NCI-H1417 treated with DMSO at 0.1 percent for 48 hours (cell line): ENCODE measurements around the gene EPHA3.
"Not testable (repeated sequence)": the region's sequence is repeated elsewhere in the genome, so short reads cannot be mapped to it uniquely, and the experiment has no call there.

Experiments used
- DNase-seq: peaks from one replicate; lab custom pipeline; 2025; lab: John Stamatoyannopoulos, UW

The EPHA3 gene

GRCh38 chr3:89280822-89281365 lies 173.5 kb downstream of the EPHA3 start:
- DNase-seq = no peak

- DNase-seq = no peak
Measured at GRCh38 chr3:89287902-89288508, 180.6 kb downstream of the EPHA3 start.

GRCh38 chr3:89289574-89290190 lies 182.3 kb downstream of the EPHA3 start:
- DNase-seq = no peak

- no peak for DNase-seq
Measured at GRCh38 chr3:89297199-89297598, 189.8 kb downstream of the EPHA3 start.

- DNase-seq = no peak
Measured at GRCh38 chr3:89300526-89300925, 193.1 kb downstream of the EPHA3 start.

- no peak for DNase-seq
Measured at GRCh38 chr3:89300981-89301380, 193.6 kb downstream of the EPHA3 start.

GRCh38 chr3:89303701-89304100 lies 196.3 kb downstream of the EPHA3 start:
- no peak for DNase-seq

GRCh38 chr3:89306540-89306939 lies 199.1 kb downstream of the EPHA3 start:
- DNase-seq = no peak

GRCh38 chr3:89311581-89311980 lies 204.2 kb downstream of the EPHA3 start:
- DNase-seq = no peak

GRCh38 chr3:89312141-89312540 lies 204.7 kb downstream of the EPHA3 start:
- no peak for DNase-seq

GRCh38 chr3:89314454-89315098 lies 207.2 kb downstream of the EPHA3 start:
- DNase-seq = peak; percentile 41

- no peak for DNase-seq
Measured at GRCh38 chr3:89315750-89316470, 208.5 kb downstream of the EPHA3 start.

- DNase-seq = no peak
Measured at GRCh38 chr3:89320186-89320585, 212.8 kb downstream of the EPHA3 start.

GRCh38 chr3:89326997-89327396 lies 219.6 kb downstream of the EPHA3 start:
- no peak for DNase-seq

GRCh38 chr3:89332386-89332785 lies 225.0 kb downstream of the EPHA3 start:
- DNase-seq = no peak

- DNase-seq = no peak
Measured at GRCh38 chr3:89332793-89333192, 225.4 kb downstream of the EPHA3 start.

- no peak for DNase-seq
Measured at GRCh38 chr3:89335693-89336092, 228.3 kb downstream of the EPHA3 start.

- no peak for DNase-seq
Measured at GRCh38 chr3:89340408-89340807, 233.0 kb downstream of the EPHA3 start.

GRCh38 chr3:89344076-89344475 lies 236.7 kb downstream of the EPHA3 start:
- no peak for DNase-seq

GRCh38 chr3:89350935-89351334 lies 243.5 kb downstream of the EPHA3 start:
- DNase-seq = not testable (repeated sequence)

- no peak for DNase-seq
Measured at GRCh38 chr3:89353465-89353864, 246.0 kb downstream of the EPHA3 start.

- DNase-seq = no peak
Measured at GRCh38 chr3:89358281-89358680, 250.9 kb downstream of the EPHA3 start.

GRCh38 chr3:89360156-89360555 lies 252.7 kb downstream of the EPHA3 start:
- DNase-seq = no peak
